Measurements from ENCODE around the gene TUBB6. TPM values are rescaled to one million over a fixed set of nuclear protein-coding genes. Genes with fewer than 3 reads are reported as not detected.

TUBB6 gene
- total and polyA plus RNA-seq, 2 of the 13 experiments (the other 11 are each of a cell fraction or from before 2014, with no cell fraction given), result 9.9 to 28.6 TPM

- TF ChIP-seq ATF2 (CRISPR knock-in tag; IDR thresholded peaks at IDR 0.05) (no peak; the same call in 1 of the 2 replicates), MYC (CRISPR knock-in tag; IDR thresholded peaks at IDR 0.05; ENCODE audit: borderline replicate concordance) (peak; percentile 36; the same call in 1 of the 2 replicates), ZNF674 (CRISPR knock-in tag; IDR thresholded peaks at IDR 0.05; ENCODE audit: low read depth) (no peak), KLF16 (CRISPR knock-in tag; IDR thresholded peaks at IDR 0.05) (no peak; a peak in 1 of 4 replicates), ZSCAN30 (CRISPR knock-in tag; IDR thresholded peaks at IDR 0.05) (no peak), ZNF501 (CRISPR knock-in tag; IDR thresholded peaks at IDR 0.05) (0 out of 2 replicates have a peak, but pooled peaks have one; percentile 24), NONO (IDR thresholded peaks at IDR 0.05) (no peak), NONO (CRISPR knock-in tag; conservative IDR thresholded peaks at IDR 0.05) (no peak), HOXD1 (CRISPR knock-in tag; IDR thresholded peaks at IDR 0.05) (no peak), ZNF546 (CRISPR knock-in tag; conservative IDR thresholded peaks at IDR 0.05) (no peak), ZBTB4 (CRISPR knock-in tag; IDR thresholded peaks at IDR 0.05; ENCODE audit: borderline replicate concordance) (no peak), KLF12 (CRISPR knock-in tag; IDR thresholded peaks at IDR 0.05; ENCODE audit: borderline replicate concordance) (no peak), ATF7-NPFF (CRISPR knock-in tag; IDR thresholded peaks at IDR 0.05; ENCODE audit: low read depth) (no peak), ZNF790 (CRISPR knock-in tag; IDR thresholded peaks at IDR 0.05; ENCODE audit: borderline replicate concordance) (no peak), AFF4 (CRISPR knock-in tag; IDR thresholded peaks at IDR 0.05) (no peak)
- TF ChIP-seq, protein P1, sequence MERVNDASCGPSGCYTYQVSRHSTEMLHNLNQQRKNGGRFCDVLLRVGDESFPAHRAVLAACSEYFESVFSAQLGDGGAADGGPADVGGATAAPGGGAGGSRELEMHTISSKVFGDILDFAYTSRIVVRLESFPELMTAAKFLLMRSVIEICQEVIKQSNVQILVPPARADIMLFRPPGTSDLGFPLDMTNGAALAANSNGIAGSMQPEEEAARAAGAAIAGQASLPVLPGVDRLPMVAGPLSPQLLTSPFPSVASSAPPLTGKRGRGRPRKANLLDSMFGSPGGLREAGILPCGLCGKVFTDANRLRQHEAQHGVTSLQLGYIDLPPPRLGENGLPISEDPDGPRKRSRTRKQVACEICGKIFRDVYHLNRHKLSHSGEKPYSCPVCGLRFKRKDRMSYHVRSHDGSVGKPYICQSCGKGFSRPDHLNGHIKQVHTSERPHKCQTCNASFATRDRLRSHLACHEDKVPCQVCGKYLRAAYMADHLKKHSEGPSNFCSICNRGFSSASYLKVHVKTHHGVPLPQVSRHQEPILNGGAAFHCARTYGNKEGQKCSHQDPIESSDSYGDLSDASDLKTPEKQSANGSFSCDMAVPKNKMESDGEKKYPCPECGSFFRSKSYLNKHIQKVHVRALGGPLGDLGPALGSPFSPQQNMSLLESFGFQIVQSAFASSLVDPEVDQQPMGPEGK (CRISPR knock-in tag; IDR thresholded peaks at IDR 0.05), result no peak
These were observed 29.0 kb upstream of the TUBB6 start (continued) for GRCh38 chr18:12278741-12279682.

All from HepG2 (cell line).